T-helper 17 cell (primary cell): ENCODE results near the gene C4BPB. TPM values are rescaled to one million over a fixed set of nuclear protein-coding genes. Genes with fewer than 3 reads are reported as not detected.
"Not testable (repeated sequence)": the region's sequence is repeated elsewhere in the genome, so short reads cannot be mapped to it uniquely, and the experiment has no call there.

ENCODE experiments used
- ATAC-seq: fragments of 150-1000 bp; cut with Tn5 transposase; 2 replicates; pipeline ENCODE4 v1.10.0; 2021; ENCODE audit warnings: mild to moderate bottlenecking, moderate library complexity
- DNase-seq, 3 donors: peaks; one replicate each; pipeline versions ENCODE4 v3.0.0 to v3.0.0-alpha.2; 2020 to 2021
- H3K9me3 ChIP-seq: one replicate; pipeline ENCODE4 v1.7.0; 2013; ENCODE audit warnings: low read length, mild to moderate bottlenecking; ENCODE audit not compliant: control insufficient read depth, poor library complexity, severe bottlenecking
- H3K27ac Mint-ChIP-seq: one replicate; pipeline ENCODE4 v1.8.0; 2022; ENCODE audit warnings: mild to moderate bottlenecking, moderate library complexity, mixed read lengths
- H3K27me3 Mint-ChIP-seq: one replicate; pipeline ENCODE4 v1.8.0; 2022; ENCODE audit warnings: mixed read lengths
- H3K36me3 Mint-ChIP-seq: one replicate; pipeline ENCODE4 v1.8.0; 2022; ENCODE audit warnings: low read depth, mixed read lengths
- H3K4me1 Mint-ChIP-seq: one replicate; pipeline ENCODE4 v1.8.0; 2022; ENCODE audit warnings: mild to moderate bottlenecking, mixed read lengths
- H3K4me3 Mint-ChIP-seq: one replicate; pipeline ENCODE4 v1.8.0; 2022; ENCODE audit warnings: mild to moderate bottlenecking, moderate library complexity, mixed read lengths
- total RNA-seq, 4 donors: library from RNA in 2 of 4; stranded (reverse) in 2 of 4; gene quantifications; one replicate each; pipeline ENCODE4 v1.2.3 and lab custom pipeline; 2022 to 2026

Gene C4BPB
- total RNA-seq, result under 1 TPM in 1 of 2 donors, not detected in 1; 0.27 TPM
- total RNA-seq (lab: John Stamatoyannopoulos, UW), result 0 reads per million in 2 donors

GRCh38 chr1:207088701-207089626 lies at the start of gene C4BPB:
TSS of gene C4BPB (plus strand) at chr1:207088860. CDS start at chr1:207089532, 672 bp downstream.
- Mint-ChIP-seq H3K27me3 (peaks cover 28% of the 10 kb centered on the region), H3K27ac (no peak within 1 kb of the TSS), H3K36me3 (peaks cover 2% of the 10 kb centered on the region), H3K4me1 (peaks cover 13% of the 10 kb centered on the region), H3K4me3 (peak within 1 kb of the TSS; percentile 21)
- no peaks in the 10 kb centered on the region for H3K9me3 ChIP-seq
- DNase-seq, result no peak
- peak; percentile 81 for ATAC-seq

GRCh38 chr1:207039380-207040180 lies 49.1 kb upstream of the C4BPB start:
- no peak overlapping the region for H3K4me3 Mint-ChIP-seq
- no peaks in the 10 kb centered on the region for H3K36me3 Mint-ChIP-seq
- no peaks in the 10 kb centered on the region for H3K9me3 ChIP-seq
- no peak overlapping the region for H3K27ac Mint-ChIP-seq
- no peak for DNase-seq
- no peak for ATAC-seq
- peaks cover 3% of the 10 kb centered on the region for H3K4me1 Mint-ChIP-seq
- H3K27me3 Mint-ChIP-seq, result peaks cover 10% of the 10 kb centered on the region

- Mint-ChIP-seq H3K4me3 (no peak overlapping the region), H3K4me1 (peaks cover 6% of the 10 kb centered on the region), H3K27me3 (peaks cover 5% of the 10 kb centered on the region), H3K27ac (no peak overlapping the region), H3K36me3 (no peaks in the 10 kb centered on the region)
- no peak for DNase-seq
- no peaks in the 10 kb centered on the region for H3K9me3 ChIP-seq
- ATAC-seq, result no peak
These were observed 48.5 kb upstream of the C4BPB start for GRCh38 chr1:207040181-207040533.

- not testable (repeated sequence) for H3K27ac Mint-ChIP-seq, H3K4me1 Mint-ChIP-seq, H3K27me3 Mint-ChIP-seq
These were observed 47.3 kb upstream of the C4BPB start for GRCh38 chr1:207041397-207041796.

GRCh38 chr1:207045453-207045852 lies 43.2 kb upstream of the C4BPB start:
- Mint-ChIP-seq H3K36me3 (no peaks in the 10 kb centered on the region), H3K4me1 (peaks cover 18% of the 10 kb centered on the region), H3K4me3 (no peak overlapping the region), H3K27ac (peak overlapping the region; percentile 14), H3K27me3 (no peaks in the 10 kb centered on the region)
- DNase-seq, result no peak
- no peak for ATAC-seq
- no peaks in the 10 kb centered on the region for H3K9me3 ChIP-seq

More at GRCh38 chr1:207041397-207041796, 47.3 kb upstream of the C4BPB start:
- not testable (repeated sequence) for H3K36me3 Mint-ChIP-seq, H3K4me3 Mint-ChIP-seq, ATAC-seq, H3K9me3 ChIP-seq, DNase-seq

- no peaks in the 10 kb centered on the region for H3K9me3 ChIP-seq
- H3K4me1 Mint-ChIP-seq, result peaks cover 25% of the 10 kb centered on the region
- no peaks in the 10 kb centered on the region for H3K36me3 Mint-ChIP-seq
- no peaks in the 10 kb centered on the region for H3K27me3 Mint-ChIP-seq
- H3K27ac Mint-ChIP-seq, result no peak overlapping the region
- ATAC-seq, result no peak
- no peak for DNase-seq
- no peak overlapping the region for H3K4me3 Mint-ChIP-seq
These were observed 41.2 kb upstream of the C4BPB start for GRCh38 chr1:207047505-207047904.

GRCh38 chr1:207048041-207048440 lies 40.6 kb upstream of the C4BPB start:
- ATAC-seq, result no peak
- H3K36me3 Mint-ChIP-seq, result no peaks in the 10 kb centered on the region
- peaks cover 28% of the 10 kb centered on the region for H3K4me1 Mint-ChIP-seq
- no peaks in the 10 kb centered on the region for H3K9me3 ChIP-seq
- no peak for DNase-seq
- no peaks in the 10 kb centered on the region for H3K27me3 Mint-ChIP-seq
- no peak overlapping the region for H3K27ac Mint-ChIP-seq
- H3K4me3 Mint-ChIP-seq, result no peak overlapping the region

- Mint-ChIP-seq H3K4me3 (no peak overlapping the region), H3K27ac (peak overlapping the region; percentile 95), H3K4me1 (peaks cover 32% of the 10 kb centered on the region), H3K27me3 (no peaks in the 10 kb centered on the region), H3K36me3 (no peaks in the 10 kb centered on the region)
- no peak for ATAC-seq
- no peak for DNase-seq
- no peaks in the 10 kb centered on the region for H3K9me3 ChIP-seq
These were observed 39.6 kb upstream of the C4BPB start for GRCh38 chr1:207049054-207049453.

GRCh38 chr1:207049514-207049913 lies 39.1 kb upstream of the C4BPB start:
- H3K9me3 ChIP-seq, result no peaks in the 10 kb centered on the region
- Mint-ChIP-seq H3K4me1 (peaks cover 31% of the 10 kb centered on the region), H3K27ac (peak overlapping the region; percentile 95), H3K36me3 (no peaks in the 10 kb centered on the region), H3K27me3 (no peaks in the 10 kb centered on the region), H3K4me3 (peak overlapping the region; percentile 99)
- ATAC-seq (no peak), DNase-seq (no peak)

GRCh38 chr1:207049974-207050391 lies 38.7 kb upstream of the C4BPB start:
- Mint-ChIP-seq H3K27ac (peak overlapping the region; percentile 95), H3K4me1 (peaks cover 29% of the 10 kb centered on the region), H3K27me3 (no peaks in the 10 kb centered on the region), H3K4me3 (peak overlapping the region; percentile 99), H3K36me3 (no peaks in the 10 kb centered on the region)
- ATAC-seq (peak; percentile 45), DNase-seq (peak in 1 of 3 donors; percentile 34)
- H3K9me3 ChIP-seq, result no peaks in the 10 kb centered on the region

- H3K4me3 Mint-ChIP-seq, result peak overlapping the region; percentile 99
- DNase-seq, result peak; percentile 74 to 84 (median 78)
- no peaks in the 10 kb centered on the region for H3K9me3 ChIP-seq
- H3K27ac Mint-ChIP-seq, result peak overlapping the region; percentile 95
- no peaks in the 10 kb centered on the region for H3K27me3 Mint-ChIP-seq
- peak; percentile 56 for ATAC-seq
- peaks cover 29% of the 10 kb centered on the region for H3K4me1 Mint-ChIP-seq
- H3K36me3 Mint-ChIP-seq, result no peaks in the 10 kb centered on the region
These were observed 38.0 kb upstream of the C4BPB start for GRCh38 chr1:207050480-207051190.

- ATAC-seq (no peak), DNase-seq (no peak)
- Mint-ChIP-seq H3K36me3 (no peaks in the 10 kb centered on the region), H3K4me1 (peaks cover 29% of the 10 kb centered on the region), H3K27ac (peak within 1 kb of the TSS; percentile 95), H3K27me3 (no peaks in the 10 kb centered on the region), H3K4me3 (peak within 1 kb of the TSS; percentile 99)
- H3K9me3 ChIP-seq, result no peaks in the 10 kb centered on the region
These were observed 37.3 kb upstream of the C4BPB start, which contains the start of gene YOD1 for GRCh38 chr1:207051191-207051943. TSS of gene YOD1 (minus strand) at chr1:207051208. CDS start at chr1:207051030, 178 bp downstream.
